HAP-1 (cell line): Measurements from ENCODE around the gene ANKS1A.
A peak's percentile ranks its signal among the peaks of the same experiment; 100 is the strongest.

ENCODE experiments used
- DNase-seq, 2 experiments: peaks; one replicate each; pipeline ENCODE4 v3.0.0-alpha.2; 2016 to 2020; ENCODE audit warnings: low spot score in 2 of 2
- H3K27me3 ChIP-seq: fragments of 250-450 bp; sonication (Bioruptor Pico); 2 replicates; pipeline ENCODE4 v1.5.1; 2020; ENCODE audit warnings: low read depth, mild to moderate bottlenecking, moderate library complexity
- H3K36me3 ChIP-seq: fragments of 250-450 bp; sonication (Bioruptor Pico); replicated peaks from 2 replicates; pipeline ENCODE4 v1.5.1; 2020; ENCODE audit warnings: mild to moderate bottlenecking
- H3K4me1 ChIP-seq: fragments of 250-450 bp; sonication (Bioruptor Pico); 2 replicates; pipeline ENCODE4 v1.5.1; 2020; ENCODE audit warnings: mild to moderate bottlenecking
- H3K4me3 ChIP-seq: fragments of 250-450 bp; sonication (Bioruptor Pico); 2 replicates; pipeline ENCODE4 v1.5.1; 2020; ENCODE audit warnings: mild to moderate bottlenecking, moderate library complexity
- H3K9me3 ChIP-seq: fragments of 250-450 bp; sonication (Bioruptor Pico); 2 replicates; pipeline ENCODE4 v1.5.1; 2020; ENCODE audit warnings: mild to moderate bottlenecking, moderate library complexity
- in situ Hi-C: fragments of 300-500 bp; cut with MboI; formaldehyde crosslinking; loops from 3 replicates; pipeline ENCODE4 v1.14.3; 2020; ENCODE audit warnings: low sequenced_read_pairs, inconsistent platforms, mixed read lengths

ANKS1A gene

GRCh38 chr6:34964564-34964963 is 75.5 kb downstream of the ANKS1A start:
- Histone ChIP-seq H3K9me3 (no peaks in the 10 kb centered on the region), H3K4me1 (no peaks in the 10 kb centered on the region), H3K27me3 (no peaks in the 10 kb centered on the region), H3K4me3 (no peak overlapping the region), H3K36me3 (no peaks in the 10 kb centered on the region; the same call in 1 of the 2 replicates)
- in situ Hi-C loops = no loop called here
- no peak for DNase-seq

GRCh38 chr6:34967461-34967860 is 78.4 kb downstream of the ANKS1A start:
- in situ Hi-C loops = no loop called here
- H3K36me3 ChIP-seq = peaks cover 10% of the 10 kb centered on the region
- H3K4me1 ChIP-seq = no peaks in the 10 kb centered on the region
- no peaks in the 10 kb centered on the region for H3K27me3 ChIP-seq
- no peaks in the 10 kb centered on the region for H3K9me3 ChIP-seq
- DNase-seq = no peak
- H3K4me3 ChIP-seq = no peak overlapping the region

DNA sequence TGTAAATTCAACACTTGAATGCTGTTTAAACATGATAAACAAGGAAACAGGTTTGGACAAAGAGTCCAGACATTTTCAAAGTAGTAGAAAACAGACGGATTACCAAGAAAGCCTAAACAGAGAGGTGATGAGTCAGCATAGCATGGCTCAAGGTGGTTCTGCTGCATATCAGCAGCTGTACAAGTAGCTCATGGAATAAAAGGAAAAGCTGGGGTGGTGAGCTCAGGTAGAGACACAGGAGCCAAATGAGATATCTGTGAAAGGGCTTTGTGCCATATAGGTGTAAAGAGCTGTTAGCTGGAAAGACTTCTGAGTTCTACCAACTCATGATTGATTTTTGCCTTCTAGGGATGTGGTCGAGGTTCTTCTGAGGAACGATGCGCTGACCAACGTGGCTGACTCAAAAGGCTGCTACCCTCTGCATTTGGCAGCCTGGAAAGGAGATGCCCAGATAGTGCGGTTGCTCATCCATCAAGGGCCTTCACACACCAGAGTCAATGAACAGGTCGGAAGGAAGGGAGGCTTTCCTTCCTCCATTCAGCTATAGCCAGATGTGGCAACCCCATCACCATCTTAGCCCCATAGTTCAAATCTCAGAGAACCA is 80.7 kb downstream of the ANKS1A start:
- DNase-seq = no peak
- in situ Hi-C loops = no loop called here
- Histone ChIP-seq H3K36me3 (peaks cover 10% of the 10 kb centered on the region), H3K27me3 (no peaks in the 10 kb centered on the region), H3K4me3 (no peak overlapping the region), H3K9me3 (no peaks in the 10 kb centered on the region), H3K4me1 (no peaks in the 10 kb centered on the region)

- H3K36me3 ChIP-seq = peaks cover 10% of the 10 kb centered on the region
- DNase-seq = no peak
- in situ Hi-C loops = no loop called here
- no peaks in the 10 kb centered on the region for H3K9me3 ChIP-seq
- no peaks in the 10 kb centered on the region for H3K4me1 ChIP-seq
- no peak overlapping the region for H3K4me3 ChIP-seq
- H3K27me3 ChIP-seq = no peaks in the 10 kb centered on the region
Observed at GRCh38 chr6:34970488-34970887, 81.4 kb downstream of the ANKS1A start.

DNA sequence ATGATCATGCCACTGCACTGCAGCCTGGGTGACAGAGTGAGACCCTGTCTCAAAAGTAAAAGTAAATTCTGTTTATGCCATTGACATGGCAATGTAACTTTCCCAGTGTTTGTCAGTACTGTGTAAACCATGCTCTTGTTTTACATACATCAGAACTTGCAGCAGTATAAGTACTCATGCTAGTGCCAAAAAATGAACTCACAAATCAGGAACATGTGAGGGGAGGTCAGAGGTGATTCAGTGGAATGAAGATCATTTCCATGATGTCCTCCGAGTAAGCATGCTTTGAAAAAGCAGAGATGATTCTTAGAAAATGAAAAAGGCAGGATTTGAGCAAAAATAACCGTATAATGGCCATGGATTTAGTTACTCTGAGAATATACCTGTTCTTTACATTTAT is 81.9 kb downstream of the ANKS1A start:
- H3K36me3 ChIP-seq = peaks cover 10% of the 10 kb centered on the region
- no peak overlapping the region for H3K4me3 ChIP-seq
- no peaks in the 10 kb centered on the region for H3K9me3 ChIP-seq
- in situ Hi-C loops = no loop called here
- H3K27me3 ChIP-seq = no peaks in the 10 kb centered on the region
- no peak for DNase-seq
- no peaks in the 10 kb centered on the region for H3K4me1 ChIP-seq

DNA sequence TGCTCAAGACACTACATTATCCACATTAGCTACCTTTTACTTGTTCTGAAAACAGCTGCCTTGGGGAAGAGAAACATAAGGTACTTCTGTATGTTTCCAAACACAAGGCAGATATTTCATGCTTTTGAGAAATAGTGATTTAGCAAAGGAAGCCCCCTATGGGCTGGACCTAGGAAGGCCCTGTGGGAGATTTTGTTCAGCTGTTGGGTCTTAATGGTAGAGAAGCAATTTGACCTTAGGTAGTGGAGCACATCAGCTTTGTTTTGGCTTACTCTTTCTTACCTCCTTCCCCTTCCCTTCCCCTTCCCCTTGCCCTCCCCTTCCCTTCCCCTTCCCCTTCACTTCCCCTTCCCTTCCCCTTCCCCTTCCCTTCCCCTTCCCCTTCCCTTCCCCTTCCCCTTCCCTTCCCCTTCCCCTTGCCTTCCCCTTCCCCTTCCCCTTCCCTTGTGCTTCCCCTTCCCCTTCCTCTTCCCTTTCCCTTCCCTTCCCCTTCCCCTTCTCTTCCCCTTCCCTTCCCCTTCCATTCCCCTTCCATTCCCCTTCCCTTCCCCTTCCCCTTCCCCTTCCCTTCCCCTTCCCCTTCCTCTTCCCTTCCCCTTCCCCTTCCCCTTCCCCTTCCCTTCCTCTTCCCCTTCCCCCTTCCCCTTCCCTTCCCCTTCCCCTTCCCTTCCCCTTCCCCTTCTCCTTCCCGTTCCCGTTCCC is 84.6 kb downstream of the ANKS1A start:
- no peak overlapping the region for H3K4me3 ChIP-seq
- H3K9me3 ChIP-seq = no peaks in the 10 kb centered on the region
- no peak for DNase-seq
- in situ Hi-C loops = no loop called here
- peaks cover 10% of the 10 kb centered on the region for H3K36me3 ChIP-seq
- no peaks in the 10 kb centered on the region for H3K27me3 ChIP-seq
- H3K4me1 ChIP-seq = no peaks in the 10 kb centered on the region

DNA sequence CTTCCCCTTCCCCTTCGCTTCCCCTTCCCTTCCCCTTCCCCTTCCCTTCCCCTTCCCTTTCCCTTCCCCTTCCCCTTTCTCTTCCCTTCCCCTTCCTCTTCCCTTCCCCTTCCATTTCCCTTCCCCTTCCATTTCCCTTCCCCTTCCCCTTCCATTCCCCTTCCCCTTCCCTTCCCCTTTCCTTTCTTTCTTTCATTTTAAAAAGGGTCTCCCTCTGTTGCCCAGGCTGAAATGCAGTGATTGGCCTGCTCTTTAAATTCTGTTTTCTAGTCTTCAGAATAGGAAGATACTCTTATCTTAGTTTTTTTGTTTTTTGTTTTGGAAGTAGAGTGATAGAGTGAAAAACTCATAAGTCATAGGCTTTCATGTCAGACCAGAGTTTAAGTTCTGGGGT is 85.2 kb downstream of the ANKS1A start:
- Histone ChIP-seq H3K36me3 (peaks cover 10% of the 10 kb centered on the region), H3K4me3 (no peak overlapping the region), H3K9me3 (no peaks in the 10 kb centered on the region), H3K27me3 (no peaks in the 10 kb centered on the region), H3K4me1 (no peaks in the 10 kb centered on the region)
- in situ Hi-C loops = no loop called here
- DNase-seq = no peak

- H3K4me1 ChIP-seq = no peaks in the 10 kb centered on the region
- H3K36me3 ChIP-seq = no peaks in the 10 kb centered on the region; the same call in 1 of the 2 replicates
- H3K27me3 ChIP-seq = no peaks in the 10 kb centered on the region
- DNase-seq = no peak
- H3K4me3 ChIP-seq = no peak overlapping the region
- H3K9me3 ChIP-seq = no peaks in the 10 kb centered on the region
- in situ Hi-C loops = no loop called here
Observed at GRCh38 chr6:34976239-34976638, 87.2 kb downstream of the ANKS1A start.

DNA sequence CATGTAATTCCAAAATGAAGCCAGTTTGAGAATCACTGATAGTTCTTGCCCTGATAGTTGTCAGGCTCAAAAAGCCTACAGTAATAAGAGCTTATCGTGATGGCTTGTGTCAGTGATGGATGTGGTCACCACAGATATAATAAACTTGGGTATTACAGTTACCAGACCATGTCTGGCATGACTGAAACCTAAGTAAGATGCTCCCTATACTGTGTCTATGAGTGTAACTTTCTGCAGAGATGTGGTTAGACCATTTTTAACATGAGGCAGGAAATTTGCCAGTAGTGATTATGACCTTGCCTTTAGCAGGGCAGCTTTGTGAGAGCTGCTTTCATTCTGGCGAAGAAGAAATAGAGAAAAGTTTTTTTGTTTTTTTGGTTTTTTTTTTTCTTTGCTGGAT is 90.2 kb downstream of the ANKS1A start:
- H3K4me1 ChIP-seq = peaks cover 5% of the 10 kb centered on the region; the same call in 1 of the 2 replicates
- DNase-seq = no peak
- H3K9me3 ChIP-seq = no peaks in the 10 kb centered on the region
- H3K27me3 ChIP-seq = no peaks in the 10 kb centered on the region
- no peak overlapping the region for H3K4me3 ChIP-seq
- in situ Hi-C loops = no loop called here
- peaks cover 3% of the 10 kb centered on the region for H3K36me3 ChIP-seq

GRCh38 chr6:34979994-34980393 is 90.9 kb downstream of the ANKS1A start:
- in situ Hi-C loops = loop anchor here (10.0 kb wide), 1 partner anchor 225 kb away; no protein-coding TSS in a partner anchor
- DNase-seq = no peak
- H3K36me3 ChIP-seq = peaks cover 3% of the 10 kb centered on the region
- H3K27me3 ChIP-seq = no peaks in the 10 kb centered on the region
- peaks cover 5% of the 10 kb centered on the region; the same call in 1 of the 2 replicates for H3K4me1 ChIP-seq
- no peaks in the 10 kb centered on the region for H3K9me3 ChIP-seq
- H3K4me3 ChIP-seq = no peak overlapping the region

GRCh38 chr6:34981366-34981765 is 92.3 kb downstream of the ANKS1A start:
- DNase-seq = no peak
- H3K4me3 ChIP-seq = no peak overlapping the region
- H3K36me3 ChIP-seq = peaks cover 12% of the 10 kb centered on the region
- in situ Hi-C loops = loop anchor here (10.0 kb wide), 1 partner anchor 223 kb away; no protein-coding TSS in a partner anchor
- H3K27me3 ChIP-seq = no peaks in the 10 kb centered on the region
- H3K9me3 ChIP-seq = no peaks in the 10 kb centered on the region
- H3K4me1 ChIP-seq = peaks cover 5% of the 10 kb centered on the region; the same call in 1 of the 2 replicates

GRCh38 chr6:34981951-34982350 is 92.9 kb downstream of the ANKS1A start:
- in situ Hi-C loops = loop anchor here (10.0 kb wide), 1 partner anchor 223 kb away; no protein-coding TSS in a partner anchor
- H3K27me3 ChIP-seq = no peaks in the 10 kb centered on the region
- no peaks in the 10 kb centered on the region for H3K9me3 ChIP-seq
- H3K4me1 ChIP-seq = peaks cover 6% of the 10 kb centered on the region
- peaks cover 15% of the 10 kb centered on the region for H3K36me3 ChIP-seq
- H3K4me3 ChIP-seq = no peak overlapping the region
- DNase-seq = peak in 1 of 2 experiments; percentile 57

DNA sequence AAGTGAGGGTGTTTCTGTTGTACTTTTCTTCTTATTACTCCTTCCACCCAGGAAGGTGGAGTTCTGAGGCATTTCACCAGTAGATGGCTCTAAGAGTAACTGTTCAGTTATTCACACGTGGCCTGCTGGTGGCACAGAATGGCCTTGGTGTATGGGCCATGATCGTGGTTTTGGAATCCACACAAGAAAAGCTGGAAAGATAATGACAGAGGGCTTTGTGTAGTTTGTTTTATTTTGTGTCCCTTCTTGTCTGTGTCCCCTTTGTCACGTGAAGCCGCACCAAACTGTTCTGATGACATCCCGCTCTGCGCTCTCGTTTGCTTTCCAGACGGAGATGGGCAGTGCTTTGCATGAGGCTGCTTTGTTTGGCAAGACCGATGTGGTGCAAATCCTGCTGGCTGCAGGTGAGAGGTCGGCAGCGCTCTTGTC is 93.4 kb downstream of the ANKS1A start:
- Histone ChIP-seq H3K9me3 (no peaks in the 10 kb centered on the region), H3K27me3 (no peaks in the 10 kb centered on the region), H3K4me1 (peaks cover 9% of the 10 kb centered on the region), H3K36me3 (peaks cover 15% of the 10 kb centered on the region), H3K4me3 (no peak overlapping the region)
- peak in 1 of 2 experiments; percentile 36 for DNase-seq
- in situ Hi-C loops = loop anchor here (10.0 kb wide), 1 partner anchor 222 kb away; no protein-coding TSS in a partner anchor

DNA sequence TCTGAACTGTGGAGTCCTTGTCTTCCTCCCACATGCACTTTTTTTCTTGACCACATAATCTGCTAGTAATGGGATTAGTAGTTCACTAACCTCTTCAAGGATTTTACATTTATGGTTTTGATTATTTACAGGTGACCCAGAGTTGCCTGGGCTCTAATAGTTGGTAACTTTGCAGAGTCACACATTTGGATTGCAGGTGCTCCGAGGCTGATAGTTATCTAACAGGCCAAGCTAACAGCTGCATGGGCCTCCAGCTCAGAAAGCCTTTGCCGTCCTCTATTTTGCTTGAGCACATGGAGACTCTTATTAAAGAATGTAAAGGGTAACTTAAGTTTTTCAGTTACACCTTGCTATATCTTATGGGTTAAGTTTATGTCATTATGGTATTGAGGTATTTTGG is 95.4 kb downstream of the ANKS1A start:
- peaks cover 9% of the 10 kb centered on the region for H3K4me1 ChIP-seq
- no peak for DNase-seq
- no peaks in the 10 kb centered on the region for H3K27me3 ChIP-seq
- in situ Hi-C loops = loop anchor here (10.0 kb wide), 1 partner anchor 220 kb away; no protein-coding TSS in a partner anchor
- no peak overlapping the region for H3K4me3 ChIP-seq
- H3K9me3 ChIP-seq = no peaks in the 10 kb centered on the region
- H3K36me3 ChIP-seq = peaks cover 15% of the 10 kb centered on the region
